Type B pancreatic cell (in vitro differentiated cells): Measurements from ENCODE around the gene OR4K17. TPM values are rescaled to one million over a fixed set of nuclear protein-coding genes. Genes with fewer than 3 reads are reported as not detected.

Experiments used
- total RNA-seq: library from RNA; stranded (reverse); gene quantifications from 2 replicates; pipeline ENCODE4 v1.2.1, GENCODE V29; 2021; ENCODE audit warnings: low replicate concordance

The OR4K17 gene
- total RNA-seq, 1 donor from 2014 or later: not detected

Other genes starting within 250 kb of the OR4K17 start
- gene OR4K2, start 235.6 kb upstream of the OR4K17 start, total RNA-seq: not detected in 2 replicates
- gene OR4K5, start 190.1 kb upstream of the OR4K17 start, total RNA-seq: not detected in 2 replicates
- gene OR4K1, start 179.8 kb upstream of the OR4K17 start, total RNA-seq: not detected in 2 replicates
- gene OR4K15, start 135.1 kb upstream of the OR4K17 start, total RNA-seq: not detected in 2 replicates
- not detected in 2 replicates for gene OR4Q2, start 108.6 kb upstream of the OR4K17 start, total RNA-seq
- not detected in 2 replicates for gene OR4K14, start 91.4 kb upstream of the OR4K17 start, total RNA-seq
- not detected in 2 replicates for gene OR4K13, start 74.7 kb upstream of the OR4K17 start, total RNA-seq
- gene OR4L1, start 50.7 kb upstream of the OR4K17 start, total RNA-seq: not detected in 2 replicates
- gene OR4N5, start 28.1 kb downstream of the OR4K17 start, total RNA-seq: not detected in 2 replicates
- gene OR11G2, start 80.2 kb downstream of the OR4K17 start, total RNA-seq: not detected in 2 replicates
- gene OR11H6, start 113.0 kb downstream of the OR4K17 start, total RNA-seq: not detected in 2 replicates
- gene OR11H7, start 118.2 kb downstream of the OR4K17 start, total RNA-seq: not detected in 2 replicates
- not detected in 2 replicates for gene OR11H4, start 128.5 kb downstream of the OR4K17 start, total RNA-seq
- 21.0 and 26.3 TPM in 2 replicates for gene TTC5, start 195.2 kb downstream of the OR4K17 start, total RNA-seq
- gene CCNB1IP1, start 222.5 kb downstream of the OR4K17 start, total RNA-seq: 76.5 and 95.9 TPM in 2 replicates
- 25.5 and 36.3 TPM in 2 replicates for gene PARP2, start 232.9 kb downstream of the OR4K17 start, total RNA-seq